Mucosa of descending colon (tissue), 3 donors: Measurements from ENCODE around the gene TELO2. TPM values are rescaled to one million over a fixed set of nuclear protein-coding genes. Genes with fewer than 3 reads are reported as not detected.

Experiments
- ATAC-seq: fragments of 200-7000 bp; cut with Tn5 transposase; one replicate; pipeline ENCODE4 v1.9.1; 2020; ENCODE audit warnings: mild to moderate bottlenecking, moderate library complexity
- DNase-seq, 3 donors: peaks; one replicate each; pipeline ENCODE4 v3.0.0-alpha.2; 2020
- H3K36me3 ChIP-seq: fragments of 200-600 bp; one replicate; pipeline ENCODE4 v1.8.0; 2021; ENCODE audit warnings: low read depth, mild to moderate bottlenecking
- H3K4me1 ChIP-seq: fragments of 200-600 bp; one replicate; pipeline ENCODE4 v1.8.0; 2021; ENCODE audit warnings: low read depth, mild to moderate bottlenecking
- H3K4me3 ChIP-seq: fragments of 200-600 bp; one replicate; pipeline ENCODE4 v1.8.0; 2021; ENCODE audit warnings: mild to moderate bottlenecking
- H3K9me3 ChIP-seq: fragments of 200-600 bp; one replicate; pipeline ENCODE4 v1.8.0; 2021; ENCODE audit warnings: mild to moderate bottlenecking
- CTCF ChIP-seq: fragments of 200-600 bp; IDR thresholded peaks from one replicate; pipeline ENCODE4 v1.8.0; 2022; ENCODE audit warnings: antibody characterized with exemption, mild to moderate bottlenecking
- intact Hi-C, 2 donors: fragments of 100-400 bp; cut with DNase I in 1 of 2; cut with micrococcal nuclease in 1 of 2; formaldehyde crosslinking; loops; one replicate each; pipeline versions ENCODE4 v1.11.0 to v1.11.1; 2022; cut with DNase I, micrococcal nuclease
- total RNA-seq, 3 donors: library from RNA; stranded (reverse); fragmentation: NEBNext Ultra II Directional in 2 of 3; extraction: Animal tissue kit (Norgen Biotek cat#: 25700) in 2 of 3; gene quantifications; one replicate each; pipeline versions ENCODE4 v1.2.1 to v1.2.4, GENCODE V29; 2021 to 2023
- donor health status: DM: no; HTN: no; CAD: no; lungs with moderate emphysema.
- donor health status: DM: no; HTN: no; CAD: no.
- donor health status: DM: no; HTN: yes; CAD: no.

Gene TELO2
- total RNA-seq, 3 donors from 2014 or later, result 32.2 to 41.6 (median 37.8) TPM

GRCh38 chr16:1553946-1554825, 61.0 kb downstream of the TELO2 start:
- H3K36me3 ChIP-seq, result no peaks in the 10 kb centered on the region
- intact Hi-C loops, result no loop called here
- no peaks in the 10 kb centered on the region for H3K9me3 ChIP-seq
- ATAC-seq (no peak), DNase-seq (no peak)
- no peak overlapping the region for H3K4me3 ChIP-seq
- no peak for TF ChIP-seq CTCF
- no peaks in the 10 kb centered on the region for H3K4me1 ChIP-seq

- Histone ChIP-seq H3K36me3 (no peaks in the 10 kb centered on the region), H3K4me1 (no peaks in the 10 kb centered on the region), H3K4me3 (no peak overlapping the region), H3K9me3 (no peaks in the 10 kb centered on the region)
- ATAC-seq (no peak), DNase-seq (no peak)
- no peak for TF ChIP-seq CTCF
- intact Hi-C loops, result no loop called here
Observed at GRCh38 chr16:1554826-1555445, 61.8 kb downstream of the TELO2 start.

- no peak for DNase-seq
- intact Hi-C loops, result no loop called here
- no peak for ATAC-seq
Observed at GRCh38 chr16:1556254-1556653, 63.1 kb downstream of the TELO2 start.

GRCh38 chr16:1557074-1557473, 63.9 kb downstream of the TELO2 start:
- intact Hi-C loops, result no loop called here
- H3K4me3 ChIP-seq, result no peak overlapping the region
- H3K9me3 ChIP-seq, result no peaks in the 10 kb centered on the region
- H3K36me3 ChIP-seq, result no peaks in the 10 kb centered on the region
- DNase-seq (no peak), ATAC-seq (no peak)
- no peaks in the 10 kb centered on the region for H3K4me1 ChIP-seq
- no peak for TF ChIP-seq CTCF

More at GRCh38 chr16:1556254-1556653, 63.1 kb downstream of the TELO2 start:
- Histone ChIP-seq H3K4me1 (no peaks in the 10 kb centered on the region), H3K4me3 (no peak overlapping the region), H3K9me3 (no peaks in the 10 kb centered on the region), H3K36me3 (no peaks in the 10 kb centered on the region)
- TF ChIP-seq CTCF, result no peak

- H3K4me3 ChIP-seq, result no peak overlapping the region
- intact Hi-C loops, result no loop called here
- no peaks in the 10 kb centered on the region for H3K4me1 ChIP-seq
- ATAC-seq (no peak), DNase-seq (no peak)
- H3K36me3 ChIP-seq, result no peaks in the 10 kb centered on the region
- no peaks in the 10 kb centered on the region for H3K9me3 ChIP-seq
- no peak for TF ChIP-seq CTCF
Observed at GRCh38 chr16:1557576-1557975, 64.4 kb downstream of the TELO2 start.
